GM18858 (cell line): ENCODE measurements around the gene UCK1.

ENCODE experiments used
- ATAC-seq: cut with Tn5 transposase; IDR thresholded peaks from one replicate; pipeline ENCODE4 v1.9.1; 2021; ENCODE audit not compliant: unreplicated experiment

The UCK1 gene

GRCh38 chr9:131499254-131499767 lies 31.8 kb downstream of the UCK1 start:
- no peak for ATAC-seq

GRCh38 chr9:131496844-131497405 lies 34.1 kb downstream of the UCK1 start:
- no peak for ATAC-seq

- no peak for ATAC-seq
These were observed 35.3 kb downstream of the UCK1 start for GRCh38 chr9:131495785-131496184.

- ATAC-seq, result no peak
These were observed 36.7 kb downstream of the UCK1 start for GRCh38 chr9:131494296-131494870.

- ATAC-seq, result no peak
These were observed 39.0 kb downstream of the UCK1 start for GRCh38 chr9:131492070-131492469.

GRCh38 chr9:131491001-131491710 lies 39.9 kb downstream of the UCK1 start:
- no peak for ATAC-seq

GRCh38 chr9:131490514-131490913 lies 40.5 kb downstream of the UCK1 start:
- no peak for ATAC-seq

GRCh38 chr9:131487621-131488031 lies 43.4 kb downstream of the UCK1 start:
- no peak for ATAC-seq

GRCh38 chr9:131487001-131487400 lies 44.1 kb downstream of the UCK1 start:
- ATAC-seq, result no peak

- no peak for ATAC-seq
These were observed 45.2 kb downstream of the UCK1 start for GRCh38 chr9:131485728-131486422.

- ATAC-seq, result no peak
These were observed 45.9 kb downstream of the UCK1 start for GRCh38 chr9:131485206-131485605.

GRCh38 chr9:131484560-131485185 lies 46.4 kb downstream of the UCK1 start:
- no peak for ATAC-seq

- ATAC-seq, result no peak
These were observed 47.0 kb downstream of the UCK1 start for GRCh38 chr9:131484051-131484445.

- ATAC-seq, result no peak
These were observed 47.6 kb downstream of the UCK1 start for GRCh38 chr9:131483319-131484050.

- ATAC-seq, result no peak
These were observed 48.6 kb downstream of the UCK1 start for GRCh38 chr9:131482343-131483006.

- no peak for ATAC-seq
These were observed 49.4 kb downstream of the UCK1 start for GRCh38 chr9:131481441-131482342.

- no peak for ATAC-seq
These were observed 50.8 kb downstream of the UCK1 start for GRCh38 chr9:131480258-131480657.

- ATAC-seq, result no peak
These were observed 52.2 kb downstream of the UCK1 start for GRCh38 chr9:131478911-131479310.

- no peak for ATAC-seq
These were observed 52.6 kb downstream of the UCK1 start for GRCh38 chr9:131478421-131478868.
